Activated T-cell treated with anti-CD3 and anti-CD28 coated beads for 4 hours (primary cell): ENCODE data around the gene REEP6.
"Not testable (repeated sequence)": the region's sequence is repeated elsewhere in the genome, so short reads cannot be mapped to it uniquely, and the experiment has no call there.

Experiments used
- DNase-seq: peaks from one replicate; pipeline ENCODE4 v3.0.0-alpha.2; 2020

Gene REEP6

DNA sequence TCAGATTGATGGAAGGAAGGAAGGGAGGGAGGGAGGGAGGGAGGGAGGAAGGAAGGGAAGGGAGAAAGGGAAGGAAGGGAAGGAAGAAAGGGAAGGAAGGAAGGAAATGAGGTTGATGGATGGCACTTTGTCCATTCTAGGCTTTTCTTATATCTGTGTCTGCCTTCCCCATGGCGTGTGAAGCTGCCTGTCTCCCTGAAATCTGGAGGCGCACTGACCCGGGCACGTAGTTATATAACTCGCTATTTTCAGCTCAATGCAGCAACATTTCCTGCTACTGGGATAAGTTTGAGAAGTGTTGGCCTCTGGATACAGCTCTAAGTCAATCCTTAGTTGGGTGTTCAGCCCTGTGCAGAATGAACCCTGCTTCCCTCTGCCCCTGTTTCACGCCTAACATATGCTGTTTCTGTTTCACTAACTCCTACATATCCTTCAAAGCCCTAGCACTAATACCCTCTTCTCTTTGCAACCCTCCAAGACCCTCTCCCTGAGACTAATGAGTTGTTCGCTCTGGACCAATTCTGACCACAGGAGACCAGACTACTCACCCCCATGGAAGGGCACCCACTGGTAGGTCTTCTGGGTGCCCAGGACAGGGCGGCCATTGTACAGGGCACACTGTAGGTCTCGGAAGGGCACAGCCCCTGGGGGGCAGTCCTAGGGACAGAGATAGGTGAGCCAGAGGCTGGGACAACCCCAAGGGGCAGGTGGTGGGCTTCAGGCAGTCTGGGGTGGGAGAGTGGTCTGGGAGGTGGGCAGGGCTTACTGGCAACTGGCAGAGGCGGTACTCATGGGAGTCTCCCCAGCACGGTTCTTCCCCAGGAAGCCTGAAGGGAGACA is 18.8 kb downstream of the REEP6 start:
- no peak for DNase-seq

GRCh38 chr19:1510442-1510806 is 19.4 kb downstream of the REEP6 start:
- DNase-seq = no peak

DNA sequence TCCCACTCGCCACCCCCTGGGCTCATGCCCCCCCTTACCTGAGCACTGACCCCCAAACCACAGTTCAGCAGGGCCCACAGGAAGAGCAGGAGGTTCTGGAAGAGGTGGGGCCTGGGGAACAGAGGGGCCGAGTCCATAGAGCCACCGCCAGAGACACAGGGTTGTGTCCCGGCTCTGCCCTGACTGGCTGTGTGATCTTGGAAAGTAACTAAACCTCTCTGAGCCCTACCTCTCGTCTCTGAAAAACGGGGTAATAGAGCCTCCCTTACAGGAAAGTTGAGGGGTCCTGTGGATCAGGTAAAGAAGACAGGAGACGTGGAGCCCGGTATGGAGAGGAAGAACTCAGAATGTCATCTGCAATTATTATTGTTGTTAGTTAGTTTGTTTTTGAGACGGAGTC is 19.8 kb downstream of the REEP6 start:
- DNase-seq = no peak

- DNase-seq = no peak
These were observed 20.6 kb downstream of the REEP6 start for GRCh38 chr19:1511318-1512317.

GRCh38 chr19:1512671-1513498 is 21.9 kb downstream of the REEP6 start, which contains the start of gene ADAMTSL5:
Gene ADAMTSL5 (minus strand): TSS chr19:1513019. CDS start chr19:1510943, 2,076 bp downstream.
- DNase-seq = peak; percentile 42

GRCh38 chr19:1513499-1514294 is 22.7 kb downstream of the REEP6 start:
- peak; percentile 58 for DNase-seq

DNA sequence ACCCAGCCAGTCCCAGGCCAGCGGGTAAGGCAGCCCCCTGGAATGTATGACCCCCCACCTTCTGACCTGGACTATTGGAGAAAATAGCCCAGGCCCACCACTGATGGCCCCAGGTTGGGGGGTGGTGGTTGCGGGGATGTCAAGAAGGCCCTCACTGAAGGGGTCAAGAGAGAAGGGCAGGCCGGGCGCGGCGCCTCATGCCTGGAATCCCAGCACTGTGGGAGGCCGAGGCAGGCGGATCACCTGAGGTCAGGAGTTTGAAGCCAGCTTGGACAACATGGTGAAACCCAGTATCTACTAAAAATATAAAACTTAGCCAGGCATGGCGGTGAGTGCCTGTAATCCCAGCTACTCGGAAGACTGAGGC is 23.3 kb downstream of the REEP6 start:
- no peak for DNase-seq

DNA sequence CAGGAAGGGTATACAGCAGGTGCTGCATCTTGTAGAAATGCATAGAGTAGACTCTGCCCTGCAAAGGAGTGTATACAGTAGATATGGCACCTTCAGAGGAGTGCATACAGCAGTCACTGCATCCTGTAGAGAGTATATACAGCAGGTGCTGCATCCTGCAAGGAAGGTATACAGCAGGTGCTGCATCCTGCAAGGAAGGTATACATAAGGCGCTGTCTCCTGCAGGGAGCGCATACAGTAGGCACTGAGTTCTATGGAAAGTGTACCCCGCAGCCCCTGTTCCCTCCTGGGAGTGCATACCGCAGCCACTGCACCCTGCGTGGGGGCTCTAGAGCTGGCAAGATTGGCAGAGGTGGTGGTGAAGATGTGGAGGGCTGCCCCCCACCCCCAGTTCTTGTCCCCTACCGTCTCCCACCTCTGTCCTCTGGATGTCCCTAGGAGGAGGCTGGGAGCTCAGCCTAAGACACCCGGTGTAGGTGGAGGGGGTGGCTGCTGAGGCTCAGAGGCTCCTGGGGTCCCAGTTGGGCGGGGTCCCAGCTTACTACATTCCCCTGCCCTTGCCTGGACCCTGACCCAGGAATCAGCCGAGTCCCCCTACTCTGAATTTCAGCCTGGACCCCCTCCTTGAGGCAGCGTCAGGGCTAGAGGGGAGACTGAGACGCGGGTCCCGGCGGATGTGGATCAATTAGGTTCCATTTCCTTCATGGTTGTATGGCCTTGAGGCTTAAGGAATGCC is 24.2 kb downstream of the REEP6 start:
- DNase-seq = no peak

DNA sequence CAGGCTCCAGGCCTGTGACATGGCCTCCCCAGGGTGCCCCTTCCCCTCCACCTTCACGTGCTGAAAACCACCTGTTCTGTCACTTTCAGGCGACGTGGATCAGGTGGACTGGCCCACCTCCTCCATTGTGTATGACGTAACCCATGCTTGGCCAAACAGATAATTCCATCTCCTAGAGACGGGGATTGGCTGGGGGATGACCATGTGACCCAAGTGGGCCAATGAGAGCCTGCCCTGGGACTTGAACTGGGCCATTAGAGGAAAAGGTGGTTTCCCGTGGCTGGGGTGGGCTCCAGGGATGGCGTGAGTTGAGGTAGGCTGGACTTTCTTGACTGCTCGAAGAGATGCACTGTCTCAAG is 25.4 kb downstream of the REEP6 start:
- no peak for DNase-seq

- no peak for DNase-seq
These were observed 27.5 kb downstream of the REEP6 start for GRCh38 chr19:1518471-1518870.

- not testable (repeated sequence) for DNase-seq
These were observed 28.8 kb downstream of the REEP6 start for GRCh38 chr19:1519802-1520201.

- DNase-seq = no peak
These were observed 29.3 kb downstream of the REEP6 start for GRCh38 chr19:1520203-1520780.

DNA sequence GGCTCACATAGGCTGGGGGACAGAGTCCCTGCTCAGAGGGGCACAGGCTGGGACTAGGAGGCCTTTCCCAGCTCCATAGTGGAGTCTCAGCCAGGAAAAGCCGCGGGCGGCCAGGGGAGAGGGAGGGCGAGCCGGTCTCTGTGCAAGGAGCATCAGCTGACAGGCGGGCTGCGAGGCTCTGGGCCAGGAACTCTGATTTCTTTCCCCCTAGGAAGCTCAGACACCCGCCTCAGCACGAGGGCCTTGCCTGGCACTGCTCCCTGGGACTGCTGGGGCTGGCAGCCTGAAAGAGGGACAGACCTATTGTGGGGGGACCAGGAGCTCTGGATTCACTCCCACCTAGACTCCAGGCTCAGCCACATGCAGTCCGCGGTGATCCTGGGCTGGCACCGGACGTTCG is 30.7 kb downstream of the REEP6 start:
- DNase-seq = no peak

GRCh38 chr19:1522061-1522460 is 31.1 kb downstream of the REEP6 start:
- no peak for DNase-seq

- no peak for DNase-seq
These were observed 31.9 kb downstream of the REEP6 start for GRCh38 chr19:1522838-1523237.

DNA sequence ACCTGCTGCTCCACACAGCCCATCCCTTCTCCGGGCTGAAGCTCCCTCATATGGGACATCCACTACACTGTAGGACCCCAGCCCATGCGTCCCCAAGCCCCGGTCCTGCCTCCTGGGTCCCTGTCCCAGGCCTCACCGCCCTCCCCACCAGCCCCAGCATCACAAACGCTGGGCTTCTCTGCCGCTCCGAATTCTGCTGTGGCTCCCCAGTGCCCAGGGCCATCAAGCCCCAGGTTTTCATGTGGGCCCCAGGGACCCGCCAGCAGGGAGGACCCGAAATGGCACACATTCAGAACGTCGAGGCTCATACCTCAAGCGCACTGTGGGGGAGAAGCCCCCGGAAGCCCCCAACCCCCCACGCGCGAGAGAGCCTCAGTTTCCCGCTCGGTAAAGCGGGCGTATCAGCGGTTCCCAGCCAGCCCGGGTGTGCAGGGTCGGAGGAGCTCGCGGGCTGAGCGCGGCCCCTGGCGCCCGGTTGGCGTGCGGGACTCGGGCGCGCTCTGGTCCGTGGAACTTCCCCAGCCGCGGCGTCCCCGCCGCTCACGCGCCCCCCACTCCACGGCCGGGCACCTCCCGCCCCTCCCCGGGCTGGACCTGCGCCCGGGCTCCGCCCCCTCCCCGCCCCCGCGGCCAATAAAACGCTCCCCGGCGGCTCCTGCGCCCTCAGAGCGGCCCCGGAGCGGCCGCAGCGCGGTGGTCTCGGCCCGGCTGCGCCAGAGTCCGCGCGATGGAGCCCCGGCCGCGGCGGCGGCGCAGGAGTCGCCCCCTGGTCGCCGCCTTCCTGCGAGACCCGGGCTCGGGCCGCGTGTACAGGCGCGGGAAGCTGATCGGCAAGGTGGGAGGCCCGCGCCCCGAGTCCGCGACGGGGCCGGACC is 32.7 kb downstream of the REEP6 start, which contains the start of gene PLK5:
TSS of gene PLK5 (plus strand) at position 666 of the 875 bp plus-strand sequence. CDS start 2,920 bp downstream, outside the sequence.
- no peak for DNase-seq

DNA sequence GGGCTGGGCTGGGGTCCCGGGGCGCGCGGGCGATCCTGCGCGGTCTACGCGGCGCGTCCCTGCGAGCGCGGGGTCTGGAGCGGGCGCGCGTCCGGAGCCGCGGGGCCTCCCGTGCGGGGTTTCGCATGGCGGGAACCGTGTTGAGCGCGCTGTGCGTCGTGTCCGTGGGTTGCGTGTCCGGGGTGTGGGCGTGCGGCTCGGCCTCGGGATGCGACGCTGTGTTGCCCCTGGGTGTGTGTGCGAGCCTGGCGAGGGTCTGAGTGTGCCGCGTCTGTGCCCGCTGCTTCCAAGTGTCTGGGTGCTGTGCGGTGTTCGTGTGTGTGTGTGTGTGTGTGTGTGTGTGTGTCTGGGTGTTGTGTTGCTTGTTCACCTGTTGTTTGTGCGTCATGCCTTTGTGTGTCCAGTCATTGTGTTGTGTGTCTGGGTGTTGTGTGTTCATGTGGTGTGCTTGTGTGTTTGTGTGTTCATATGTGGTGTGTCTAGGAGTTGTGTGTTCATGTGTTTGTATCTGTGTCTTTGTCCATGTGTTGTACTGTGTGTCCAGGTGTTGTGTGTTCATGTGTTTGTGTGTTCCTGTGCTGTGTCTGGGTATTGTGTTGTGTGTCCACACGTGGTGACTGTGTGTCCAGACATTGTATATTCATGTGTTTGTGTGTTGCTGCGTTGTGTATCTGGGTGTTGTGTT is 33.4 kb downstream of the REEP6 start:
- DNase-seq = no peak

- no peak for DNase-seq
These were observed 34.0 kb downstream of the REEP6 start for GRCh38 chr19:1524972-1525325.

- DNase-seq = no peak
These were observed 34.4 kb downstream of the REEP6 start for GRCh38 chr19:1525343-1525742.
